GM23248 (cell line): ENCODE measurements around the gene CCT4. TPM values are rescaled to one million over a fixed set of nuclear protein-coding genes. Genes with fewer than 3 reads are reported as not detected.
"Not testable (repeated sequence)": the region's sequence is repeated elsewhere in the genome, so short reads cannot be mapped to it uniquely, and the experiment has no call there.

Experiments used
- DNase-seq: peaks from one replicate; pipeline ENCODE4 v3.0.0-alpha.2; 2015
- H2AFZ ChIP-seq: fragments of 200-600 bp; sonication (generic); 2 replicates; pipeline ENCODE4 v1.6.1; 2016; ENCODE audit warnings: antibody characterized with exemption
- H3F3A ChIP-seq: fragments of 200-600 bp; sonication (generic); 2 replicates; pipeline ENCODE4 v1.6.1; 2016; ENCODE audit warnings: mild to moderate bottlenecking, antibody characterized with exemption, mixed run types; ENCODE audit not compliant: insufficient read depth
- H3K27ac ChIP-seq: fragments of 200-600 bp; sonication (generic); 2 replicates; pipeline ENCODE4 v1.5.1; 2016; ENCODE audit warnings: mild to moderate bottlenecking
- H3K27me3 ChIP-seq: fragments of 200-600 bp; sonication (generic); replicated peaks from 2 replicates; pipeline ENCODE4 v1.6.1; 2016; ENCODE audit warnings: mild to moderate bottlenecking; ENCODE audit not compliant: insufficient read depth
- H3K36me3 ChIP-seq: fragments of 200-600 bp; sonication (generic); 2 replicates; pipeline ENCODE4 v1.6.1; 2016; ENCODE audit warnings: low read depth, mild to moderate bottlenecking
- H3K4me1 ChIP-seq: fragments of 200-600 bp; sonication (generic); 2 replicates; pipeline ENCODE4 v1.6.1; 2016; ENCODE audit warnings: mild to moderate bottlenecking; ENCODE audit not compliant: insufficient read depth
- H3K4me2 ChIP-seq: fragments of 200-600 bp; sonication (generic); one replicate; pipeline ENCODE4 v1.6.1; 2016; ENCODE audit warnings: mild to moderate bottlenecking; ENCODE audit not compliant: unreplicated experiment
- H3K4me3 ChIP-seq: fragments of 200-600 bp; sonication (generic); 2 replicates; pipeline ENCODE4 v1.5.1; 2016; ENCODE audit warnings: mild to moderate bottlenecking
- H3K79me2 ChIP-seq: fragments of 200-600 bp; sonication (generic); 2 replicates; pipeline ENCODE4 v1.6.1; 2016; ENCODE audit warnings: mild to moderate bottlenecking; ENCODE audit not compliant: insufficient read depth
- H3K9ac ChIP-seq: fragments of 200-600 bp; sonication (generic); 2 replicates; pipeline ENCODE4 v1.6.1; 2016; ENCODE audit warnings: mild to moderate bottlenecking
- H3K9me2 ChIP-seq: fragments of 200-600 bp; sonication (generic); 2 replicates; pipeline ENCODE4 v1.6.1; 2016; ENCODE audit warnings: mixed run types, mild to moderate bottlenecking, moderate library complexity; ENCODE audit not compliant: insufficient read depth
- H3K9me3 ChIP-seq: fragments of 200-600 bp; sonication (generic); one replicate; pipeline ENCODE4 v1.6.1; 2017; ENCODE audit warnings: low read depth
- H4K20me1 ChIP-seq: fragments of 200-600 bp; sonication (generic); 2 replicates; pipeline ENCODE4 v1.6.0; 2016; ENCODE audit not compliant: insufficient read depth
- EZH2 ChIP-seq: fragments of 200-600 bp; sonication (generic); IDR thresholded peaks from 2 replicates; pipeline ENCODE4 v1.6.1; 2018; ENCODE audit warnings: antibody characterized with exemption, mild to moderate bottlenecking; ENCODE audit not compliant: insufficient read depth, poor library complexity, severe bottlenecking
- EZH2phosphoT487 ChIP-seq: fragments of 200-600 bp; sonication (generic); IDR thresholded peaks from 2 replicates; pipeline ENCODE4 v1.6.1; 2018; ENCODE audit warnings: antibody characterized with exemption, moderate library complexity, mild to moderate bottlenecking, low read depth; ENCODE audit not compliant: insufficient read depth
- WGBS, 2 experiments: methylation state at CpG; one replicate each; pipeline ENCODE4 v1.1.6; 2015 to 2017; ENCODE audit warnings: low lambda C conversion rate in 2 of 2, low coverage in 1 of 2; ENCODE audit errors: missing lambda C conversion rate in 2 of 2; 5-methylcytosine and 5-hydroxymethylcytosine counted together
- in situ Hi-C: fragments of 300-500 bp; cut with MboI; formaldehyde crosslinking; loops from 2 replicates; pipeline ENCODE4 v1.15.0; 2020
- polyA plus RNA-seq: library from polyadenylated mRNA; unstranded; fragments of >200 nt; fragmentation: Nextera tagmentation; extraction: Ambion mirVana; gene quantifications from 2 replicates; pipeline ENCODE4 v1.2.1, GENCODE V29; 2016
- total RNA-seq: library from RNA; depleted of rRNA; stranded (reverse); fragments of >200 nt; shearing (Covaris generic); gene quantifications from 2 replicates; pipeline ENCODE4 v1.2.3, GENCODE V29; 2014

Gene CCT4
- total and polyA plus RNA-seq, 2 experiments from 2014 or later, result 122 to 126 TPM

- peaks cover 81% of the 10 kb centered on the region for H3K79me2 ChIP-seq
- 88 to 100% methylated on average over 1 of the region's 1 CpG for WGBS, 2 experiments
- no peak overlapping the region for H3K27ac ChIP-seq
- H3K9ac ChIP-seq, result no peak overlapping the region
- no peaks in the 10 kb centered on the region for H4K20me1 ChIP-seq
- peaks cover 95% of the 10 kb centered on the region for H3K36me3 ChIP-seq
- no peak overlapping the region for H3K4me3 ChIP-seq
- no peaks in the 10 kb centered on the region for H3K9me2 ChIP-seq
- no peak for DNase-seq
- no peak overlapping the region for H3K4me2 ChIP-seq
- in situ Hi-C loops, result no loop called here
- no peaks in the 10 kb centered on the region for H3K4me1 ChIP-seq
- TF ChIP-seq EZH2, result no peak
- no peak for TF ChIP-seq EZH2phosphoT487
- H3K27me3 ChIP-seq, result no peaks in the 10 kb centered on the region
- H3K9me3 ChIP-seq, result no peaks in the 10 kb centered on the region
- H2AFZ ChIP-seq, result no peak overlapping the region
- peaks cover 23% of the 10 kb centered on the region; the same call in 1 of the 2 replicates for H3F3A ChIP-seq
Measured at GRCh38 chr2:61876400-61876799, 12.1 kb downstream of the CCT4 start.

GRCh38 chr2:61866482-61867089, 21.9 kb downstream of the CCT4 start:
- H2AFZ ChIP-seq, H3K27me3 ChIP-seq, H3K9ac ChIP-seq, H4K20me1 ChIP-seq, H3K9me3 ChIP-seq, H3K4me1 ChIP-seq, DNase-seq, in situ Hi-C loops, H3K27ac ChIP-seq, H3K79me2 ChIP-seq, H3K4me3 ChIP-seq, H3K9me2 ChIP-seq, H3K4me2 ChIP-seq: not testable (repeated sequence)
- H3F3A ChIP-seq, result peaks cover 49% of the 10 kb centered on the region
- WGBS, 2 experiments, result 96 to 99% methylated on average over 14 of the region's 14 CpGs
- H3K36me3 ChIP-seq, result peaks cover 50% of the 10 kb centered on the region

GRCh38 chr2:61862085-61862484, 26.4 kb downstream of the CCT4 start:
- in situ Hi-C loops, result no loop called here
- Histone ChIP-seq H3K4me1 (no peaks in the 10 kb centered on the region), H4K20me1 (no peaks in the 10 kb centered on the region), H3F3A (peaks cover 25% of the 10 kb centered on the region), H3K79me2 (no peaks in the 10 kb centered on the region), H3K9ac (no peak overlapping the region), H3K9me2 (no peaks in the 10 kb centered on the region), H3K36me3 (peaks cover 20% of the 10 kb centered on the region), H3K27me3 (no peaks in the 10 kb centered on the region), H3K27ac (no peak overlapping the region), H3K4me3 (no peak overlapping the region), H2AFZ (no peak overlapping the region), H3K4me2 (no peak overlapping the region), H3K9me3 (no peaks in the 10 kb centered on the region)
- DNase-seq, result no peak
- TF ChIP-seq EZH2 (no peak), EZH2phosphoT487 (no peak)
- 98 to 100% methylated on average over 5 of the region's 5 CpGs for WGBS, 2 experiments

GRCh38 chr2:61857224-61857623, 31.2 kb downstream of the CCT4 start:
- in situ Hi-C loops, result no loop called here
- no peak for TF ChIP-seq EZH2phosphoT487
- TF ChIP-seq EZH2, result no peak
- Histone ChIP-seq H3K9ac (no peak overlapping the region), H3K36me3 (no peaks in the 10 kb centered on the region; the same call in 1 of the 2 replicates), H3K4me1 (0 out of 2 replicates have a peak, but pooled peaks cover 3% of the 10 kb centered on the region), H3K4me3 (no peak overlapping the region), H3K4me2 (no peak overlapping the region), H3K9me3 (no peaks in the 10 kb centered on the region), H3K79me2 (no peaks in the 10 kb centered on the region), H2AFZ (no peak overlapping the region), H3F3A (peaks cover 10% of the 10 kb centered on the region), H3K27ac (no peak overlapping the region), H3K27me3 (no peaks in the 10 kb centered on the region), H3K9me2 (no peaks in the 10 kb centered on the region), H4K20me1 (no peaks in the 10 kb centered on the region)
- 66 to 77% methylated on average over 3 of the region's 3 CpGs for WGBS, 2 experiments
- peak; percentile 3 for DNase-seq

GRCh38 chr2:61855318-61855613, 33.2 kb downstream of the CCT4 start:
- H3K27ac ChIP-seq, result peak overlapping the region; percentile 64
- peak overlapping the region; percentile 98 for H2AFZ ChIP-seq
- WGBS, 2 experiments, result 12 to 14% methylated on average over 9 of the region's 9 CpGs
- TF ChIP-seq EZH2 (no peak), EZH2phosphoT487 (no peak)
- H3K9me3 ChIP-seq, result no peaks in the 10 kb centered on the region
- in situ Hi-C loops, result no loop called here
- no peaks in the 10 kb centered on the region for H3K79me2 ChIP-seq
- H3K27me3 ChIP-seq, result no peaks in the 10 kb centered on the region
- 0 out of 2 replicates have a peak, but pooled peaks cover 3% of the 10 kb centered on the region for H3K4me1 ChIP-seq
- H3F3A ChIP-seq, result peaks cover 10% of the 10 kb centered on the region
- no peak for DNase-seq
- no peaks in the 10 kb centered on the region for H4K20me1 ChIP-seq
- peak overlapping the region; percentile 81 for H3K9ac ChIP-seq
- peak overlapping the region; percentile 98 for H3K4me2 ChIP-seq
- H3K9me2 ChIP-seq, result no peaks in the 10 kb centered on the region
- H3K36me3 ChIP-seq, result no peaks in the 10 kb centered on the region
- H3K4me3 ChIP-seq, result peak overlapping the region; percentile 91
